GM18951 (cell line): ENCODE results near the gene FBXL5.

ENCODE experiments used
- POLR2A ChIP-seq: IDR thresholded peaks from 4 replicates; pipeline ENCODE4 v1.6.1; 2011; ENCODE audit warnings: mild to moderate bottlenecking; ENCODE audit not compliant: insufficient read length, insufficient read depth; ENCODE audit errors: extremely low read depth
- in situ Hi-C: fragments of 300-500 bp; cut with MboI; formaldehyde crosslinking; loops from one replicate; pipeline ENCODE4 v1.12.0; 2022; ENCODE audit warnings: low sequenced_read_pairs, mixed read lengths, inconsistent platforms; ENCODE audit not compliant: unreplicated experiment

Gene FBXL5

DNA sequence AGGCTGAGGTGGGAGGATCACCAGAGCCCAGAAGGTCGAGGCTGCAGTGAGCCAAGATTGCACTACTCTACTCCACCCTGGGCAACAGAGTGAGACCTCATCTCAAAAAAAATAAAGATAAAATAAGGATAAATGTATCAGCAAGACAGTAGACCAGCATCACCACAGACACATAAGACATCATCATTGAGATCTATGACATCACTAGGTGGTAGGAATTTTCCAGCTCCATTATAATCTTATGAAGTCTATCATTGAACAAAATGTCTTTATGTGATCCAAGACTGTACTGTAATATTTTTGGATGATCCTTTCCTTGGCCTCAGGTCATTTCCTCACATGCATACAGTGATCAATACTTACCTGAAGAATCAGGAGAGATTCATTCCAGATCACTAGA, 18.2 kb upstream of the FBXL5 start:
- no peak for TF ChIP-seq POLR2A
- in situ Hi-C loops, result loop anchor here (25.0 kb wide), 1 partner anchor 436 kb away; no protein-coding TSS in a partner anchor

DNA sequence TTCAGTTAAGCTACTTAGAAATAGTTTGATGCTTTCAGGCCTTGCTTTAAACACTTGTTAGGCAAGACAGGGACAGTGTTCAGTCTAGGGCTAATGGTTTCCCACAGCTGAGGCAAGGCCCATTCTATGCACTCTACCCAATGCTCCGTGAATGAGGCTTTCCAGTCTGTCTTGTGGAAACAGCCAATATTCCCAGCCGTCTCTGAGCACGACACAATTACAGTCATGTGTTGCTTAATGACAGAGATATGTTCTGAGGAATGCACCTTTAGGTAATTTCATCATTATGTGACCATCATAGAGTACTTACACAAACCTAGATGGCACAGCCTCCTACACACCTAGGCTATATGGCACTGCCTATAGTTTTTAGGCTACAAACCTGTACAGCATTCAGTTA, 16.9 kb upstream of the FBXL5 start:
- TF ChIP-seq POLR2A, result no peak
- in situ Hi-C loops, result loop anchor here (25.0 kb wide), 1 partner anchor 435 kb away; no protein-coding TSS in a partner anchor

DNA sequence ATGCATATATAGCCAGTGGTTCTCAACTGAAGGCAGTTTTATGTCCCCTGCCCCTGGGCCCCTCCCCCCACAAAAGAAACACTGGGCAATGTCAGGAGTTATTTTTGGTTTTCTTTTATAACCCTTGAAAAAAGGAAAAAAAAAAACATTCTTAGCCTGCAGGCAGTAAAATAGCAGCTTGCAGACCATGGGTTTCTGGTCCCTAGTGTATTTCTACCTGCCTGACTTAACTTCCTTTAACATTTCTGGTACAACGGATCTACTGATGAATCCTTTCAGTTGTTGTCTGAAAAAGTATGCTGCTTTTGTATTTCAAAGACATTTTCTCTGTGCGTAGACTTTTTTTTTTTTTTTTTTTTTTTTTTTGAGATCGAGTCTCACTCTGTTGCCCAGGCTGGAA, 15.4 kb upstream of the FBXL5 start:
- TF ChIP-seq POLR2A, result no peak
- in situ Hi-C loops, result loop anchor here (25.0 kb wide), 1 partner anchor 433 kb away; no protein-coding TSS in a partner anchor

DNA sequence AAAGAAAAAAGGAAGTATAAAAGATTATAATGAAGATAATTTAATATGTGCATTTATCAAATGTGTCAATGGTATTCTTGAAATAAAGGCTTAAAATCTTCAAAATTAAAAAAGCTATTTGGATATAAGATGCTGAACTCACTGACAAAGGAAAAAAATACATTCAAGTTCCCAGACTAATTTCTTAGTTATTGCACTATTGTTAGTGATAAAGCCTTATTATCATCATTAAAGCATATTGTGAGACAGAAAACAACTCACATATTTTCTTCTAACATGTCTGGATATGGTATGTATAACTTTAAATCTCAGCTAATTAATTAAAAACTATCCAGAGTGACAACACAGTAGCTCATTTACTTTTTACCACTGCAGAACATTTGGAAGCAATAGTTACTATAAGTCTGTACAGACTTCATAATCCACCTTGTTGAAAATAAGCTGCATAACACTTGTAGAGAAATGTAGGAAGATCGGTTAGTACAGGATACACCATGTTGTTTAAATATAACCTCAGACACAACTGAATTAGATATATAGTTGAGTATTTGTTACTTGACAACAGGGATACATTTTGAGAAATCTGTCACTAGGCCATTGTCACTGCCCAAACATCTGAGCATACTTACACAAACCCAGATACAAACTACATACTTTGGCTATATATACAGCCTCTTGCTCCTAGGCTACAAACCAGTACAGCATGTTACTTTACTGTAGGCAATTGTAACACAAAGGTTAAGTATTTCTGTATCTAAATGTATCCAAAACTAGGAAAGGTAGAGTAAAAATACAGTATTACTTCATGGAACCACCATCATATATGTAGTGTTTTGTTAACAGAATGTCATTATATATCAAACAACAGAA, 13.6 kb upstream of the FBXL5 start:
- no peak for TF ChIP-seq POLR2A
- in situ Hi-C loops, result loop anchor here (25.0 kb wide), 1 partner anchor 432 kb away; no protein-coding TSS in a partner anchor

DNA sequence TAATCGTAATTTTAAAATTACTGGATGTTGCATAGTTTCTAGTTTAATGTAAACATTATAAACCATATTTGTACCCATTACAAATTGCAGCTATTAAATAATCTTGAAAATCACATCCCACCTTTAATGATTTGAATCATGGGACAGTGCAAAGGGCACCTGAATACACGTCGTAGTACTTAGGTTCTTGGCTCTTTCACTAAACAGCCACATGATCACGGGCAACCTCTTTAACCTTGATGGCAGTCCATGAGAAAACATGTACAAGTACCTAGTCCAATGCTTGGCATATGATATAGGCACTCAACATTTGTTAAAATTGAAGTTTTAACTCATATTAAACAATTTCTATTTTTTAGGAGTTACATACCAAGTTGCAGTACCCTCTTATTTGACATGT, 11.8 kb upstream of the FBXL5 start:
- TF ChIP-seq POLR2A, result no peak
- in situ Hi-C loops, result loop anchor here (25.0 kb wide), 1 partner anchor 430 kb away; no protein-coding TSS in a partner anchor

DNA sequence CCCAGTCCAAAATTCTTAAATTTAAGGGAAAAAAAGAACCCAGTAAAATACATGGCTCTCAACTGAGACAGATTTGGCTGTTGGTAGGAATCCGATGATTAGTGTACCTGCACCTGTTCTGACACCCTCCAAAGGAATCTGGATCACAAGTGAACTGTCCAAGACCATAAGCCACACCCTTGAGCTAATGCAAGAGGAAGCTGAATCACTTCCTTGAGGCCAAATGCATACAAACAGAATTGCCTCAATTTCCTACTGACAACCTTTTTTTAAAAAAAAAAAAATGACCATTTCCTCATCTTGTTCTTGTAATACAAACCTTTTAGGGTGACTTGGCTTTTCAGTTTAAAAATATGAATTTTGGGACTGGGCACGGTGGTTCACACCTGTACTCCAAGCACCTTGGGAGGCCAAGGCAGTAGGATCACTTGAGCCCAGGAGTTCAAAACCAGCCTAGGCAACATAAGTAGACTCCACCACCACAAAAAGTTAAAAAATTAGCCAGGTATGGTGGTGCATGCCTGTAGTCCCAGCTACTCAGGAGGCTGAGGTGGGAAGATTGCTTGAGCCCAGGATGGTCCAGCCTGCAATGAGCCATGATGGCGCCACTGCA, 10.7 kb upstream of the FBXL5 start:
- in situ Hi-C loops, result loop anchor here (25.0 kb wide), 1 partner anchor 429 kb away; no protein-coding TSS in a partner anchor
- no peak for TF ChIP-seq POLR2A

DNA sequence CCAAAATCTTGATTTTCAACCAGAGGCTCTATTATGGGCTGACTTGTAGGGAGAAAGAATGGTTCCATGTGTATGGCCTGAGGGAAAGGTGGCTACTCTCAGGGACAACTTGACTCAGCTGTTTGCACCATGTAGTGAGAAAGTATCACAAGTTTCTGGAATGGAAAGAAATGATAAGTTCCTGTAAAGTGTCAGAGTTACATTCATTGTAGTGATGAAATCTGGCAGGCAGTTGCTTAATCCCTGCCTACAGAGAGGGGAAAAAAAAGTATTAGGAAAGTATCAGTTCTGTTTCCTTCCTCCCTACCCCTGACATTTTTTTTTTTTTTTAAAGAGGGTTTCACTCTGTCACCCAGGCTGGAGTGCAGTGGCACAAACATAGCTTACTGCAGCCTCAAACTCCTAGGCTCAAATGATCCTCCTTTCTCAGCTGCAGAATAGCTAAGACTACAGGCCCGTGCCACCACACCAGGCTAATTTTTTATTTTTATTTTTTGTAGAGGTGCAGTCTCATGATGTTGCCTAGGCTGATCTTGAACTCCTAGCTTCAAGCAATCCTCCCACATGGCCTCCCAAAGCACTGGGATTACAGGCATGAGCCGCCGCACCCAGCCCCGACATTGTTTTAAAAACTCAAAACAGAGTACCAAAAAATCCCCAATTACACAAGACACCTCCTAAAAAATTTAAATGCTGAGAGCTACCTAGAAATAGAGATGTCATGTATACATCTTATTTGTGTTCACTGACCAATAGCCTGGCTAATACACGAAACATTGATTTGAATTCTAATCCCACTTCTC, 4.8 kb upstream of the FBXL5 start:
- TF ChIP-seq POLR2A, result no peak
- in situ Hi-C loops, result loop anchor here (25.0 kb wide), 1 partner anchor 423 kb away; no protein-coding TSS in a partner anchor

DNA sequence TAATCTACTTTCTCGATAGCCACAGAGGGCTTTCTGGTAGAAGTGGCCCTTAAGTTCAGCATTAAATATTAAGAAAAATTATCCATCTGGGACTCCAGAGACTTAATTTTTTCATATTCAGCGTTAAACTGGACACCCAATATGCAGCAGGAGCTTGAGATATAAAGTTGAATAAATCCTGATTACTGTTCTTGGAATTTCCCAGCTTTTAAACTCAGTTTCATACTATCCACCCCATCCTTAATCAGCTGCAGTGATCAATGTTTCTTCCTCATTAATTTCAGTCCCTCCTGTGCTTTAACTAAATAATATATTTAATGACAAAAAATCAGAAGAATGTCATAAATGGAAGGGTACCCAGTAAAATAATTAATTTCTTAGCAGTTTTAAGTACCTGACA, 3.6 kb upstream of the FBXL5 start:
- in situ Hi-C loops, result loop anchor here (25.0 kb wide), 1 partner anchor 421 kb away; no protein-coding TSS in a partner anchor
- TF ChIP-seq POLR2A, result no peak

DNA sequence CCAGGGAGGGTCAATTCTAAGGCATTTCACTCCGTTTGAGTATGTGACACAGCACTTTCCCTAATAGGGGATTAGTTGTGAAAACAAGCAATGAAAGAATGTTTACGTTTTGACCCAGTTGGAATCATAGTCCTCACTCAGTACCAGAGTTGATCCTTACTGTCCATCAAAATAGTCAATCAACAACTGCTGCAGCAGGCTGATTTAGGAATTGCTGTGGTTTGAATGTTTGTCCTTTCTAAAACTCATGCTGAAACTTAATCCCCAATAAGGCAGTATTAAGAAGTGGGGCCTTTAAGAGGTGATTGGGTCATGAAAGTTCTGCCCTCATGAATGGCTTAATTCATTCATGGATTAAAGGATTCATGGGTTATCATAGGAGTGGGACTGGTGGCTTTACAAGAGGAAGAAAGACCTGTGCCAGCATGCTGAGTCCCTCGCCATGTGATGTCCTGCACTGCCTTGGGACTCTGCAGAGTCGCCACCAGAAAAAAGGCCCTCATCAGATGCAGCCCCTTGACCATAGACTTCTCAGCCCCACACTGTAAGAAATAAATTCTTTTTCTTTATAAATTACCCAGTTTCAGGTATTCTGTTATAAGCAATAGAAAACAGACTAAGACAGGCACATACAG, 3.1 kb upstream of the FBXL5 start:
- TF ChIP-seq POLR2A, result no peak
- in situ Hi-C loops, result loop anchor here (25.0 kb wide), 1 partner anchor 421 kb away; no protein-coding TSS in a partner anchor

DNA sequence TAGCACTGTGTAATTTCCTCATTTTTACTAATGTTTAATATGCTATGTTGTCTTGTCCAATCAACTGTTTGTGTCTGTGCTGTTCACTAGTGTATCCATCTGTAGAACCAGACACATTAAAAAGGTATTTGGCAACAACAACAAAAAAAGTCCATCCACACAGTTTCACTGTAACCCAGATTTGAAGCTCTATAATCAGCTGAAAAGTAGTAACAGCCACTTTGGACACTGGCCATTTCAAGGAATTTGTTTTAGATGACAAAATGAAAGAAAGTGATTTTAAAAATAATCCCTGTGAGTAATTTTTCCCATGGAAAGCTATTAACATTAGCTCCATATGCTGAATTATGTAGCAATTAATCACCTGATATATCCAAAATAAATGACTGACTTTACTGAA, 2.2 kb upstream of the FBXL5 start:
- in situ Hi-C loops, result loop anchor here (25.0 kb wide), 1 partner anchor 420 kb away; no protein-coding TSS in a partner anchor
- no peak for TF ChIP-seq POLR2A

DNA sequence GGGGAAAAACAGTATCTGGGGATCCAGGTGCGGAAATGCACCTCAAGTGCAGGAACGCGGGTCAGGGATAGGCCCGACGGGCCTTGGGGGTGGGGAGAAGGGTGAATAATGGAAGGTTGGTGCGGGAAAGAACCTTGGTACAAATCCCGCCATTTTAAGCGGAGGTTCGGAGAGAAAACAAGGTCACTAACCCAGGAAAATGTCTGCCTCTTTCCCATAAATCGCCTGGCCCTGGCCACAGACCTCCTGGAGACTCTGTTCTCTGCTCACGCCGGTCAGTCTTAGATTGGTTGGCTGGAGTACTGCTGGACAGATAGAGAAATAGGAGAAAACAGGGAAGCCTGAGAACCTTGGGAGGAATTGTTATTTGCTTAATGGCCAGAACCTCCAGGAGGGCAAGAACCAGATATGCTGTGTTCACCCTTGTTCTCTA, 897 bp upstream of the FBXL5 start:
- in situ Hi-C loops, result loop anchor here (25.0 kb wide), 1 partner anchor 419 kb away; no protein-coding TSS in a partner anchor
- no peak for TF ChIP-seq POLR2A

DNA sequence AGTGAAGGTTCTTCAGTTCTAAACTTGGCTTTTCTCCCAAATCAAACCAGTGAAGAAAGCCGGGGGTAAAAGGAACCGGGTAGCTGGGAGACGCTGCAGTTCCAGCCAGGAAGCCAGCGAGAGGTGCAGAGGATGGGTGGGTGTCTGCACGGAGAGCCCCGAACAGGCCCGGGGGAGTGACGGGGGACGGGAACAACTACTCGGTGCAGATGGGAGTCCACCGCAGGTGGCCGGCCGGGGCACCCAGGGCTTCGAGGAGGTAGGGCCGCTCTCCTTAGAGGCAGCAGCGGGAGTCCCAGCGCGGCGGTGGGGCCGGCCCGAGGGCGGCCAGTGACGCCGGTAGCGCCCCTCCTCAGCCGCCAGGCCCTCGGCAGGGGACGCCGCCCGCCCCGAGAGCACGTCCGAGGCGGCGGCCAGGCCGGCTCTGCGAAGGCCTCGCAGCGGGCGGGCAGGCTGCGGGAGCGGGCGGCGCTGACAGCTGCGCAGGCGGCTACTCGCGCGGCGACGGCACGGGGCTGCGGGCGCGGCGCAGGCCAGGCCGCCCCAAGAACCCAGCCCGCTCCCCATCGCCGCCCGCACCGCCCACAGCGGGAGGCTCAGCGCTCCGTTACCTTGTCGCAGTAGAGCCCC, 449 bp downstream of the FBXL5 start:
- in situ Hi-C loops, result loop anchor here (25.0 kb wide), 1 partner anchor 417 kb away; no protein-coding TSS in a partner anchor
- TF ChIP-seq POLR2A, result no peak
